ENCODE measurements around the gene ARID1B.

The ARID1B gene

GRCh38 chr6:156901309-156902019 lies 124.3 kb downstream of the ARID1B start:
- Histone ChIP-seq H3K9ac (ENCODE audit: low read length) (no peak overlapping the region), H3K27me3 (replicated peaks; ENCODE audit: control insufficient read depth, insufficient read depth, low read length) (no peaks in the 10 kb centered on the region), H3K4me1 (ENCODE audit: control insufficient read depth, insufficient read depth, low read length) (no peaks in the 10 kb centered on the region), H3K9me3 (ENCODE audit: control insufficient read depth, low read length) (no peaks in the 10 kb centered on the region), H3K36me3 (ENCODE audit: control insufficient read depth, insufficient read depth, low read length, severe bottlenecking) (peaks cover 7% of the 10 kb centered on the region), H3K4me3 (ENCODE audit: low read length) (no peak overlapping the region)
- no peak for DNase-seq (ENCODE audit: low read depth)

GRCh38 chr6:156902782-156903181 lies 125.6 kb downstream of the ARID1B start:
- Histone ChIP-seq H3K4me3 (ENCODE audit: low read length) (no peak overlapping the region), H3K9me3 (ENCODE audit: control insufficient read depth, low read length) (no peaks in the 10 kb centered on the region), H3K36me3 (ENCODE audit: control insufficient read depth, insufficient read depth, low read length, severe bottlenecking) (peaks cover 7% of the 10 kb centered on the region), H3K4me1 (ENCODE audit: control insufficient read depth, insufficient read depth, low read length) (no peaks in the 10 kb centered on the region), H3K27me3 (replicated peaks; ENCODE audit: control insufficient read depth, insufficient read depth, low read length) (no peaks in the 10 kb centered on the region), H3K9ac (ENCODE audit: low read length) (no peak overlapping the region)
- no peak for DNase-seq (ENCODE audit: low read depth)

DNA sequence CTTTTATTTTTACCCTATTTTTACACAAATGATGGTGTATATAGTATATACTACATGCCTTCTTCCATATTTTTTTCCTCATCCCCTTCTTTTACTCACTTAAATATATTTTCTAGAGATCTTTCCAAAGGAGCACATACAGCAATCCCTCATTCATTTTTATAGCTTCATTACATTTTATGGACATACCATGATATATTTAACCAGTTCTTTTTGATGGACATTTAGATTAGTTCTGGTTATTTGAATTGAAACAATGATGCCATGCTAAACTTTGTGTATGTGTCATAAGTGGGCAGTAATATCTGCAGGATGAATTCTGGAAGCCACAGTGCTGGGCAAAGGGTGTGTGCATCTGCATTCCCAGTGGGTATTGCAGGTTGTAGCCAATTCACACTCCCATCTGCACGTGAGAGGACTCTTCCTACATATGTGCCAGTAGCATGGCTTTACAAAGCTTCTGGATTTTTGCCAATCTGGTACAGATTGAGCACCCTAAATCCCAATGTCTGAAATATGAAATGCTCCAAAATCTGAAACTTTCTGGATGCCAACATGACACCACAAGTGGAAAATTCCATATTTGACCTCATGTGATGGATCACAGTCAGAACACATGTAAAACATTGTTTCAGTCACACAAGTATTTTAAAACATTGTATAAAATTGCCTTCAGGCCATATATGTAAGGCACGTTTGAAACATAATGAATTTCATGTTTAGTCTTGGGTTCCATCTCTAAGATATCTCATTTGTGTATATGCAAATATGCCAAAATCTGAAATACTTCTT lies 127.2 kb downstream of the ARID1B start:
- DNase-seq (ENCODE audit: low read depth): no peak
- Histone ChIP-seq H3K9ac (ENCODE audit: low read length) (no peak overlapping the region), H3K9me3 (ENCODE audit: control insufficient read depth, low read length) (no peaks in the 10 kb centered on the region), H3K4me1 (ENCODE audit: control insufficient read depth, insufficient read depth, low read length) (no peaks in the 10 kb centered on the region), H3K4me3 (ENCODE audit: low read length) (no peak overlapping the region), H3K36me3 (ENCODE audit: control insufficient read depth, insufficient read depth, low read length, severe bottlenecking) (peaks cover 7% of the 10 kb centered on the region), H3K27me3 (replicated peaks; ENCODE audit: control insufficient read depth, insufficient read depth, low read length) (no peaks in the 10 kb centered on the region)

DNA sequence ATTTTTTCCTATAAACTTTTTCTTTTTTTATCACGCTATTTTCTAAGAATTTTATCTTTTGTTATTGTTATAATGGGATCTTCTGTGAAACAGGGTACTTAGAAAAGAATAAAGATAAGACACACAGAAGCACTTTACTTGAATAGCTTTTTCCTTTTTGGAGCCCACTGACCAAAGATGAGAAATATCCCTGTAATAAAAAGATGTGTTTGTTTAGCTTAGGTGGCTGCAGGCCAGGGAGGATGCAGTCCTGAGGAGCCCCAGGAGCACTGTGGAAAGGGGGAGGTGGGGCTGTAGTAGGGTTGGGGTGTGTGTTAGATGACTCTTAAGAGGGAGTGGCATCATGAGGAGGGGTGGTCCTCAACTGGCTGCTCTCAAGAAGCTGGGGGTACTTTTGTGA lies 128.6 kb downstream of the ARID1B start:
- Histone ChIP-seq H3K4me1 (ENCODE audit: control insufficient read depth, insufficient read depth, low read length) (no peaks in the 10 kb centered on the region), H3K36me3 (ENCODE audit: control insufficient read depth, insufficient read depth, low read length, severe bottlenecking) (peaks cover 7% of the 10 kb centered on the region), H3K27me3 (replicated peaks; ENCODE audit: control insufficient read depth, insufficient read depth, low read length) (no peaks in the 10 kb centered on the region), H3K4me3 (ENCODE audit: low read length) (no peak overlapping the region), H3K9ac (ENCODE audit: low read length) (no peak overlapping the region), H3K9me3 (ENCODE audit: control insufficient read depth, low read length) (no peaks in the 10 kb centered on the region)
- no peak for DNase-seq (ENCODE audit: low read depth)

- DNase-seq (ENCODE audit: low read depth): no peak
- no peaks in the 10 kb centered on the region for H3K27me3 ChIP-seq (replicated peaks; ENCODE audit: control insufficient read depth, insufficient read depth, low read length)
- H3K4me3 ChIP-seq (ENCODE audit: low read length): no peak overlapping the region
- no peaks in the 10 kb centered on the region for H3K4me1 ChIP-seq (ENCODE audit: control insufficient read depth, insufficient read depth, low read length)
- peaks cover 7% of the 10 kb centered on the region for H3K36me3 ChIP-seq (ENCODE audit: control insufficient read depth, insufficient read depth, low read length, severe bottlenecking)
- H3K9me3 ChIP-seq (ENCODE audit: control insufficient read depth, low read length): no peaks in the 10 kb centered on the region
- no peak overlapping the region for H3K9ac ChIP-seq (ENCODE audit: low read length)
Measured at GRCh38 chr6:156906451-156906850, 129.3 kb downstream of the ARID1B start.

DNA sequence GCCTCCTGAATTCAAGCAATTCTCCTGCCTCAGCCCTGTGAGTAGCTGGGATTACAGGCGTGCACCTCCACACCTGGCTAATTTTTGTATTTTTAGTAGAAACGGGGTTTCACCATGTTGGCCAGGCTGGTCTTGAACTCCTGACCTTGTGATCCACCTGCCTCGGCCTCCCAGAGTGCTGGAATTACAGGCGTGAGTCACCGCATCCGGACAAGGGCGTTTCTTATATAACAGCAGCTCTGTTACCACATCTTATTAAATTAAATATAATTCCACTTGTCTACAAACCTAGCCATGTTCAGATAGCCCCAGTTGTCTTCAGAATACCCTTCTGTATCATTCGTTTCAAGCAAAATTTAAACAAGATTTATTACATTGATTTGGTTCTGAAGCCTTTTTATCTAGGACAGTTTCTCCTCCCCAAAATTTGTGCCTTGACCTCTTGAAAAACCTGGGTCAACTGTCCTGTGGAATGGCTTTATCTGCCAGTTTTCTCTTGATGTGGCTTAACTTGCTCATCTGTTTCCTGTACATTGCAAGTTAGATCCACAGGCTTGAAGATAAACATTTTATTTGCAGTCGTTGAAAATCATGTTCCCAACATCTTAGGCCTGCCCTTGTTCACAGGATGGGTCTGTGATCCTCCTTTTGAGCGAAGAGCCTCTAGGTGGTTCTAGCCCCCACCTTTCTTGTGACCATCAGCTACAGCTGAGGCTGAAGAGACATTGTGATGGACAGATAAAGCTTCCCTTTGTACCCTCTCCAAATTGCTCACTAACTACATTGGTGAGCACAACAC lies 132.2 kb downstream of the ARID1B start:
- Histone ChIP-seq H3K9ac (ENCODE audit: low read length) (no peak overlapping the region), H3K36me3 (ENCODE audit: control insufficient read depth, insufficient read depth, low read length, severe bottlenecking) (peaks cover 3% of the 10 kb centered on the region), H3K4me3 (ENCODE audit: low read length) (no peak overlapping the region), H3K4me1 (ENCODE audit: control insufficient read depth, insufficient read depth, low read length) (no peaks in the 10 kb centered on the region), H3K27me3 (replicated peaks; ENCODE audit: control insufficient read depth, insufficient read depth, low read length) (no peaks in the 10 kb centered on the region), H3K9me3 (ENCODE audit: control insufficient read depth, low read length) (no peaks in the 10 kb centered on the region)
- DNase-seq (ENCODE audit: low read depth): no peak

GRCh38 chr6:156910011-156910334 lies 132.8 kb downstream of the ARID1B start:
- H3K4me3 ChIP-seq (ENCODE audit: low read length): no peak overlapping the region
- H3K36me3 ChIP-seq (ENCODE audit: control insufficient read depth, insufficient read depth, low read length, severe bottlenecking): no peaks in the 10 kb centered on the region
- no peak for DNase-seq (ENCODE audit: low read depth)
- no peaks in the 10 kb centered on the region for H3K27me3 ChIP-seq (replicated peaks; ENCODE audit: control insufficient read depth, insufficient read depth, low read length)
- no peaks in the 10 kb centered on the region for H3K9me3 ChIP-seq (ENCODE audit: control insufficient read depth, low read length)
- H3K9ac ChIP-seq (ENCODE audit: low read length): no peak overlapping the region
- no peaks in the 10 kb centered on the region for H3K4me1 ChIP-seq (ENCODE audit: control insufficient read depth, insufficient read depth, low read length)

- Histone ChIP-seq H3K9me3 (ENCODE audit: control insufficient read depth, low read length) (no peaks in the 10 kb centered on the region), H3K27me3 (replicated peaks; ENCODE audit: control insufficient read depth, insufficient read depth, low read length) (no peaks in the 10 kb centered on the region), H3K36me3 (ENCODE audit: control insufficient read depth, insufficient read depth, low read length, severe bottlenecking) (no peaks in the 10 kb centered on the region), H3K4me3 (ENCODE audit: low read length) (no peak overlapping the region), H3K4me1 (ENCODE audit: control insufficient read depth, insufficient read depth, low read length) (no peaks in the 10 kb centered on the region), H3K9ac (ENCODE audit: low read length) (no peak overlapping the region)
- DNase-seq (ENCODE audit: low read depth): peak; percentile 7
Measured at GRCh38 chr6:156910938-156911337, 133.8 kb downstream of the ARID1B start.

DNA sequence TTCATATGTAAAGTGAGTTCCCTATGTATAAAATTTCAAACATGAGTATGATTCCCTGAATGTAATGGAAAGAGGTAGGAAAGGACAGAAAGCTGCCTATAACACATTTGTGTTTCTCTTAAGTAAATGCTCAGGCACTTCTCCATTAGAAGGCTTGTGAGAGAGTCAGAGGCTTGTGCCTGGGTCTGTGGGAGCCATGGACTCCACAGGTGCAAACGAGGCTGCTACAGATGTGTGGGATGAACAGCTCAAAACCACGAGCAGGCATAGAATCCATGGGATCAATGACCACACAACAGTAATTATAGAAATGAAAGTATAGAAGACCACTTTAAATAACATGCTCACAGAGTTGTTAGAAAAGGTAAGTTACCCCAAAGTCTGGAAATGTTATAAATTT lies 134.4 kb downstream of the ARID1B start:
- no peaks in the 10 kb centered on the region for H3K36me3 ChIP-seq (ENCODE audit: control insufficient read depth, insufficient read depth, low read length, severe bottlenecking)
- H3K27me3 ChIP-seq (replicated peaks; ENCODE audit: control insufficient read depth, insufficient read depth, low read length): no peaks in the 10 kb centered on the region
- H3K9me3 ChIP-seq (ENCODE audit: control insufficient read depth, low read length): no peaks in the 10 kb centered on the region
- H3K4me3 ChIP-seq (ENCODE audit: low read length): no peak overlapping the region
- DNase-seq (ENCODE audit: low read depth): no peak
- no peak overlapping the region for H3K9ac ChIP-seq (ENCODE audit: low read length)
- no peaks in the 10 kb centered on the region for H3K4me1 ChIP-seq (ENCODE audit: control insufficient read depth, insufficient read depth, low read length)

GRCh38 chr6:156912431-156912830 lies 135.3 kb downstream of the ARID1B start:
- DNase-seq (ENCODE audit: low read depth): no peak
- H3K36me3 ChIP-seq (ENCODE audit: control insufficient read depth, insufficient read depth, low read length, severe bottlenecking): no peaks in the 10 kb centered on the region
- H3K27me3 ChIP-seq (replicated peaks; ENCODE audit: control insufficient read depth, insufficient read depth, low read length): no peaks in the 10 kb centered on the region
- H3K4me3 ChIP-seq (ENCODE audit: low read length): no peak overlapping the region
- H3K9ac ChIP-seq (ENCODE audit: low read length): no peak overlapping the region
- no peaks in the 10 kb centered on the region for H3K4me1 ChIP-seq (ENCODE audit: control insufficient read depth, insufficient read depth, low read length)
- H3K9me3 ChIP-seq (ENCODE audit: control insufficient read depth, low read length): no peaks in the 10 kb centered on the region

DNA sequence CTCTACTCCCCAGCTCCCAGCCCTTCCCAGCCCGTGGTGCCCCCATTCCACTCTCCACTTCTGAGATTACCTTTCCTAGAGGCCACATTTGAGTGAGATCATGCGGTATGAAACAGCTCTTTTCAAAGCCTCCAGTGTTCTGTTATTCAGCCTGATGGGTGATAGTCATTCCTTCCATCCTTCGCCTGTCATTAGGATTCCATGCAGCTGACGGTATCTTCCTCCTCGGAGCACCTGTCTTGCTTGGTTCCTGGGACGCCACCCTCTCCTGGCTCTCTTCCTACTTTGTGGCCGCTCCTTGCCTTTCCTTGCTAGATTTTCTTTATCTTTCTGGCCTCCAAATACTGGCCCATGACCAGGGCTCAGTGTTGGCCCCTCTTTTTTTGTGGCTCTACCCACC lies 137.0 kb downstream of the ARID1B start:
- Histone ChIP-seq H3K4me1 (ENCODE audit: control insufficient read depth, insufficient read depth, low read length) (no peaks in the 10 kb centered on the region), H3K9me3 (ENCODE audit: control insufficient read depth, low read length) (no peaks in the 10 kb centered on the region), H3K9ac (ENCODE audit: low read length) (no peak overlapping the region), H3K27me3 (replicated peaks; ENCODE audit: control insufficient read depth, insufficient read depth, low read length) (no peaks in the 10 kb centered on the region), H3K36me3 (ENCODE audit: control insufficient read depth, insufficient read depth, low read length, severe bottlenecking) (no peaks in the 10 kb centered on the region), H3K4me3 (ENCODE audit: low read length) (no peak overlapping the region)
- no peak for DNase-seq (ENCODE audit: low read depth)
